ENCODE data around the gene NTSR2. TPM values are rescaled to one million over a fixed set of nuclear protein-coding genes. Genes with fewer than 3 reads are reported as not detected.

The NTSR2 gene
- total and polyA plus RNA-seq, 9 donors, result not detected

DNA sequence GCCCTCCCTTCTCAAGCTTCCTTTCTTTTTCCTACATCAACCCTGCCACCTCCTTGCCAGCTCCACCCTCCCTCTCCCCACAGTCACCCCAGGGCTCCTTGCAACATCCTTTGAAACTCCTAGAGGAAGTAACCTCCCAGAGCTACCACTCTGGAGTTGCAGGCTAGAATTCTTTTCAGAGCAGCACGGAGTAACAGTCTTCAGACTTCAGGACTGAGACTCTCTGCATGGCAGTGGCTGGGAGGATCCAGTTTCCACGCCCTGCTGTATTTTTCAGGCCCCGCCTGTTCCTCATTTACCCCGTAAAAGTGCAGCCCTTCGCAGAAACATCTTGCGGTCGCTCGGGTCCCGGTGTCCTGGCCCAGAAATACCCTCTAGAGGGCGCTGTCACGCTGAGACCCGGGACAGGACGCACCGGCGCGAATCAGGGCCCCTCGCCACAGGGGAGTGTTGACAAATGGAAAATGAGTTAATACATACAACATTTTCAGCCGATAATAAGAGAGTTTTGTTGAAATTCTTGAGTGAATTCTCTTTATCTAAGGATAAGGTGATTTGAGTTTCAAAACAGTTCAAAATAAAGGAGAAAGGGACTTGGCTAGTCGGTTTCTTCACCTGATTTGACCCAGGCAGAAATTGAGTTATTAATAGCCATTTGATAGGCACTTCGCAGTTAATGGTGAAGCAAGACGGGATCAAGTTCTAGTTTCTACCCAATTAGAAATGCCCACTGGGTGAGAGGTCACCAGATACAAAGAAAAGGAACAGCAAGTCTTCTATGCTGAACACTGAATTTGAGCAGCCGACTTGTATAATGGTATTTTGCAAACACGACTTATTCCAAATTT lies 18.5 kb upstream of the NTSR2 start:
- no peaks in the 10 kb centered on the region for H3K36me3 ChIP-seq (ENCODE audit: control insufficient read depth, insufficient read depth, low read length)
- no peaks in the 10 kb centered on the region for H3K9me3 ChIP-seq (replicated peaks; ENCODE audit: control insufficient read depth, low read depth, low read length)
- 17% methylated on average over 10 of the region's 23 CpGs for WGBS (ENCODE audit: insufficient coverage)
- H3K4me1 ChIP-seq (ENCODE audit: control insufficient read depth, insufficient read depth, low read length), result peaks cover 6% of the 10 kb centered on the region
- no peak overlapping the region for H3K27ac ChIP-seq (ENCODE audit: low read length)
- peaks cover 16% of the 10 kb centered on the region for H3K27me3 ChIP-seq (ENCODE audit: control insufficient read depth, insufficient read depth, low read length)
- H3K4me3 ChIP-seq (ENCODE audit: low read length), result no peak overlapping the region
- peak; percentile 76 for DNase-seq

DNA sequence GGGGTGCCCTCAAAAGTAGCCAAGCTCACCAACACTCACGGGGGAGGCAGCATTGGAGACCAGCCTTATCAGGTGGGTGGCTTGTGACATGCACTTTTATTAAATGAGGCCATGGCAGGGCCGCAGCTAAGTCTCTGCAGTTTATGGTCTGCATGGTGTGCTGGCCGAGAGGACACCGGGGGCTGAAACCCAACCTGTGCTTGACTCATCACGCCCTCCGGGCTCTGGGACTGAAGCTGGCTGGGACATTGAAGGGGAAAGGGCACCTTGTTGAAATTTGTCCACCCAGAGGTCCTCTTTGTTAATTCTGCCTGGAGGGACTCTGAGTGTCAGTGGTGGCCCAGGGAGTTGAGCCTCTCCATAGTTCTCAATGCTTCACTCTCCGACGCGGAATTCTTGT lies 17.7 kb upstream of the NTSR2 start:
- peaks cover 18% of the 10 kb centered on the region for H3K27me3 ChIP-seq (ENCODE audit: control insufficient read depth, insufficient read depth, low read length)
- WGBS (ENCODE audit: insufficient coverage), result 92% methylated on average over 6 of the region's 9 CpGs
- H3K4me3 ChIP-seq (ENCODE audit: low read length), result no peak overlapping the region
- no peak overlapping the region for H3K27ac ChIP-seq (ENCODE audit: low read length)
- H3K9me3 ChIP-seq (replicated peaks; ENCODE audit: control insufficient read depth, low read depth, low read length), result no peaks in the 10 kb centered on the region
- DNase-seq, result no peak
- H3K4me1 ChIP-seq (ENCODE audit: control insufficient read depth, insufficient read depth, low read length), result peaks cover 6% of the 10 kb centered on the region
- no peaks in the 10 kb centered on the region for H3K36me3 ChIP-seq (ENCODE audit: control insufficient read depth, insufficient read depth, low read length)

DNA sequence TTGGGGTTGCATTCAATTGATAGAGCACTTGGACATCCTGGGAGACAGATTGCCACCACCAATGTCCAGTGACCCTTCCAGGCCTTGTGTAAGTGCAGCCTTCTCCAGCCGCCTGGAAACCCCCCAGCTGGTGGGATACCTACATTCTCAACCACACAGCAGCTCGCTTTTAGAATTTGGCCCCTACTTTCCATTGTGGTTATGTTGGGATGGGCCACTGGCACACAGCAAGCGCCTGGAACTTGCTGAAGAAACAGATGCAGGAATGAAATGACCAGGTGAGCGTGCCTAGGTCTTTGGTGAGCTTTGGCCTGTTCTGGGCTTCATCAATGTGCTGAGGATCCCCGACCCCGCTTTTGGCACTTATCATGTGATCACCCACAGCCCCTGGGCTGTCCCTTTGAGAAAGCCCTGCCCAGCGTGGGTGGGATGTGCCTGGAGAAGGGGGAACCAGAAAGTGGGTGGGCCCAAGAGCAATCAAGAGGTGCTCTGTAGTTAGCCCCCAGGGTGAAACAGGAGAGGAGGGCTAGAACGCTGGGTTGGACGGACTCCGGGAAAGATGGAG lies 16.0 kb upstream of the NTSR2 start:
- H3K4me3 ChIP-seq (ENCODE audit: low read length), result no peak overlapping the region
- no peaks in the 10 kb centered on the region for H3K36me3 ChIP-seq (ENCODE audit: control insufficient read depth, insufficient read depth, low read length)
- 83% methylated on average over 8 of the region's 10 CpGs for WGBS (ENCODE audit: insufficient coverage)
- no peak overlapping the region for H3K27ac ChIP-seq (ENCODE audit: low read length)
- peaks cover 18% of the 10 kb centered on the region for H3K27me3 ChIP-seq (ENCODE audit: control insufficient read depth, insufficient read depth, low read length)
- no peak for DNase-seq
- H3K9me3 ChIP-seq (replicated peaks; ENCODE audit: control insufficient read depth, low read depth, low read length), result no peaks in the 10 kb centered on the region
- peaks cover 8% of the 10 kb centered on the region for H3K4me1 ChIP-seq (ENCODE audit: control insufficient read depth, insufficient read depth, low read length)

DNA sequence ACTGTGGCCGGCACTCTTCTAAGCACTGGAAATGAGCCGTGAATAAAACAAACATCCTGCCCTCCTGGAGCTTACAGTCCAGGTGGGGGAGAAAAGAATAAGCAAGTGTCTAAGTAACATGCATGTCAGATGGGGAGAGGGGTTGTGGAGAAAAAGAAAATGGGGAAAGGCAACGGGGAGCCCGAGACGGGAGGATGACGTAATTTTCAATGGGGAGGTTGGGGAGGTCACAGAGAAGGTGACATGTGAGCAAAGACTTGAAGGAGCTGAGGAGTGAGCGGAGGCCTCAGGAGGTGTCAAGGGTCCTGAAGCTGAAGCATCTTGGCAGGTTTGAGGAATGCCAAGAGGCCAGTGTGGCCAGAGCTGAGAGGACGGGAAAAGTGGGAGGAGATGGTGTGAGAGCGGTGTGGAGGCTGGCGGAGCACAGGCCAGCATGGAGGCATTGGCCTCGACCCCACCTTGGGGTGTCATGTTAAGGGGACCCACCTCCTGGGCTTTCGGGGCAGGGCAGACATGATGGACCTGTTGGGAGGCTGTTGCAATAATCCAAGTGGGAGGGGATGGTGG lies 15.0 kb upstream of the NTSR2 start:
- no peak for DNase-seq
- peaks cover 18% of the 10 kb centered on the region for H3K27me3 ChIP-seq (ENCODE audit: control insufficient read depth, insufficient read depth, low read length)
- H3K4me1 ChIP-seq (ENCODE audit: control insufficient read depth, insufficient read depth, low read length), result peaks cover 16% of the 10 kb centered on the region
- no peak overlapping the region for H3K27ac ChIP-seq (ENCODE audit: low read length)
- no peaks in the 10 kb centered on the region for H3K9me3 ChIP-seq (replicated peaks; ENCODE audit: control insufficient read depth, low read depth, low read length)
- 72% methylated on average over 12 of the region's 12 CpGs for WGBS (ENCODE audit: insufficient coverage)
- no peak overlapping the region for H3K4me3 ChIP-seq (ENCODE audit: low read length)
- H3K36me3 ChIP-seq (ENCODE audit: control insufficient read depth, insufficient read depth, low read length), result no peaks in the 10 kb centered on the region

DNA sequence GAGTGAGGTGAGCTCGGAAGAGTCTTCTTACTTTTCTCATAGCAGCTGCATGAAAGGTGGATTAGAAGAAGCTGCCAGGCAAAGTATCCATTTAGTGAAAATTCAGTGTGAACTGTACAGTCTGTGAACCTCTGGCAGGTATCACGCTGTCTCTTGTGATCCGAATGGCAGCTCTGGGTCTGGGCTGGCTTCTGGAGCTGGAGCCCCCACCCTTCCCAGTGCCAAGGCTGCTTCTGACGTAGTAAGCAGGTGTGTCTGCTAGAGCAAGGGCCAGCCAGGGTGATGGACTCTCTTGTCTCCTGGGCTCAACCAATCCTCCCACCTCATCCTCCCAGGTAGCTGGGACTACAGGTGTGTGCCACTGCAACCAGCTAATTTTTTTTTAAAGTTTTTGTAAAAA lies 14.0 kb upstream of the NTSR2 start:
- Histone ChIP-seq H3K4me1 (ENCODE audit: control insufficient read depth, insufficient read depth, low read length) (peaks cover 23% of the 10 kb centered on the region), H3K9me3 (replicated peaks; ENCODE audit: control insufficient read depth, low read depth, low read length) (no peaks in the 10 kb centered on the region), H3K27me3 (ENCODE audit: control insufficient read depth, insufficient read depth, low read length) (peaks cover 18% of the 10 kb centered on the region), H3K4me3 (ENCODE audit: low read length) (no peak overlapping the region), H3K36me3 (ENCODE audit: control insufficient read depth, insufficient read depth, low read length) (no peaks in the 10 kb centered on the region), H3K27ac (ENCODE audit: low read length) (no peak overlapping the region)
- WGBS (ENCODE audit: insufficient coverage), result 72% methylated on average over 3 of the region's 4 CpGs
- no peak for DNase-seq

DNA sequence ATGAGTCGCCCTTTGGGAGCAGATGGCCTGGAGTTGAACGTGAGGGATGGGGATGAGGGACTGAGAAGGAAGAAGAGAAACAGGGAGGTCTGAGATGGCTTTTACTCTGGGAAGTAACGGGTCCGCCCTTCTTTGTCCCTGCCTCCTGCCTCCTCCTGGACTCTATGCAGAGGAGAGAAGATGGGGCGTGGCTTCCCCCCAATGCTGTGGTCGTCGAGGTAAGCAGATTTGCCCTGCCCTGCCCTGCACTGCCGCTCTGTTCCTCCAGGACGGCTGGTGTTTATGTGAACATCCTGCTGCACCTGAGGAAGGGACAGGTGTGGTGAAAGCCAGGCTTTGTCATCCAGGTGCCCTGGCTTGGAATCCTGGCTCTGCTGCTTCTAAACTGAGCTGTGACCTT lies 13.5 kb upstream of the NTSR2 start:
- H3K4me1 ChIP-seq (ENCODE audit: control insufficient read depth, insufficient read depth, low read length), result peaks cover 25% of the 10 kb centered on the region
- peaks cover 19% of the 10 kb centered on the region for H3K27me3 ChIP-seq (ENCODE audit: control insufficient read depth, insufficient read depth, low read length)
- H3K27ac ChIP-seq (ENCODE audit: low read length), result no peak overlapping the region
- WGBS (ENCODE audit: insufficient coverage), result 40% methylated on average over 4 of the region's 9 CpGs
- no peak for DNase-seq
- no peaks in the 10 kb centered on the region for H3K36me3 ChIP-seq (ENCODE audit: control insufficient read depth, insufficient read depth, low read length)
- no peak overlapping the region for H3K4me3 ChIP-seq (ENCODE audit: low read length)
- no peaks in the 10 kb centered on the region for H3K9me3 ChIP-seq (replicated peaks; ENCODE audit: control insufficient read depth, low read depth, low read length)

DNA sequence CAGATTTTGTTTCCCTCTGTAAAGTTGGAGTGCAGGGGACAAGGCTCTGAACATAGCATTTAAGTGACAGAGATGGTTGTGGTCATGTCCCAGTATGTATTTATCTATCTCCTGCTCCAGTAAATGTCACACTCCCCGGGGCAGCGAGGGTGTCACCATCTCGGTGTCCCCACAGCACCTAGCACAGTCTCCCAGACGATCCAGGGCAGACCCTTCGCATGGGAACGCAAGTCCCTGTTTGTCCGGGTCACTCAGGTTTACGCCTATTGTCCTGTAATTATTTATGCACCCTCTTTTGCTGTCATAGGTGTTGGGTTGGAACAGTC lies 12.6 kb upstream of the NTSR2 start:
- Histone ChIP-seq H3K4me1 (ENCODE audit: control insufficient read depth, insufficient read depth, low read length) (peaks cover 20% of the 10 kb centered on the region), H3K27me3 (ENCODE audit: control insufficient read depth, insufficient read depth, low read length) (peaks cover 28% of the 10 kb centered on the region), H3K9me3 (replicated peaks; ENCODE audit: control insufficient read depth, low read depth, low read length) (no peaks in the 10 kb centered on the region), H3K36me3 (ENCODE audit: control insufficient read depth, insufficient read depth, low read length) (no peaks in the 10 kb centered on the region), H3K4me3 (ENCODE audit: low read length) (no peak overlapping the region), H3K27ac (ENCODE audit: low read length) (no peak overlapping the region)
- 80% methylated on average over 1 of the region's 8 CpGs for WGBS (ENCODE audit: insufficient coverage)
- DNase-seq, result no peak

DNA sequence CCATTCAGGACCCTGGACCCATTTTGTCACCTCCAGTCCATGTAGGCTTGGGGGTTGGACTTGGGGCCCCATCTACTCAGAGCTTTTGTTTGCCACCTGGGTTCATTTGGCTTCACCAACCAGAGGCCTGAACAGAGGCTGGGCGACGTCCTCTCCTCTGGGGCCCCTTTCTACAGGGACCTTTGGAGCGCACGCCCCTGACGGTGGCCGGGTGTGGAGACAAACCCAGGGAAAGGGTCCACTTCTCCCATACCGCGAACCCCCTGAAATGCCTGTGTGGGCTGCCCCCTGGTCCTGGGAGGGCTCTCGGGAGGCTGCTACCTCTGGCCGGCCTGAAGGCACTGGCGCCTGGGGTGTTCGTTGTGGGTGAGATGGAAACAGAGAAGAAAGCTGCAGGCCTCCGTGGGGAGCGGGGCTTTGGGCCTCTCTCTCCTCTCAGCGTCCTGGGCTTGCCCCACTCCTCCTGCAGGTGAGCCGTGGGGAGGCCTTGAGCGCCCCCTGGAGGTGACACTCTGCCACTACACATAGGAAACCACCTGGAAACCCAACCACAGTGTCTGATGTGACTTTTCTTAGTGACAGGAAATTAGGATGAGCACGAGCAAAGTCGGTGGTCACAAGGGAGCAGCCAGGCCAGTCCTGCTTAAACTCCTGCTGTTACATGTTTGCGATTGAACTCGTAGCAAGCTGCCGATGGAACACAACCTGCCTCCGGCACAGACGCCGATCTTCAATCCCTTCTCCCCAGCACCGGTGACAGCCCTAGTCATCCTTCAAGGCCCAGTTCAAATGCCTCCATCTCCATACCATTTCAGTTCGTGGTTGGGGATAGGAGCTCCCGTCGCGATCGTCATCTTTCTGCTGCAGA lies 12.0 kb upstream of the NTSR2 start:
- 69% methylated on average over 20 of the region's 31 CpGs for WGBS (ENCODE audit: insufficient coverage)
- no peak overlapping the region for H3K27ac ChIP-seq (ENCODE audit: low read length)
- no peak overlapping the region for H3K4me3 ChIP-seq (ENCODE audit: low read length)
- H3K4me1 ChIP-seq (ENCODE audit: control insufficient read depth, insufficient read depth, low read length), result peaks cover 22% of the 10 kb centered on the region
- no peaks in the 10 kb centered on the region for H3K9me3 ChIP-seq (replicated peaks; ENCODE audit: control insufficient read depth, low read depth, low read length)
- H3K36me3 ChIP-seq (ENCODE audit: control insufficient read depth, insufficient read depth, low read length), result no peaks in the 10 kb centered on the region
- no peak for DNase-seq
- H3K27me3 ChIP-seq (ENCODE audit: control insufficient read depth, insufficient read depth, low read length), result peaks cover 34% of the 10 kb centered on the region

DNA sequence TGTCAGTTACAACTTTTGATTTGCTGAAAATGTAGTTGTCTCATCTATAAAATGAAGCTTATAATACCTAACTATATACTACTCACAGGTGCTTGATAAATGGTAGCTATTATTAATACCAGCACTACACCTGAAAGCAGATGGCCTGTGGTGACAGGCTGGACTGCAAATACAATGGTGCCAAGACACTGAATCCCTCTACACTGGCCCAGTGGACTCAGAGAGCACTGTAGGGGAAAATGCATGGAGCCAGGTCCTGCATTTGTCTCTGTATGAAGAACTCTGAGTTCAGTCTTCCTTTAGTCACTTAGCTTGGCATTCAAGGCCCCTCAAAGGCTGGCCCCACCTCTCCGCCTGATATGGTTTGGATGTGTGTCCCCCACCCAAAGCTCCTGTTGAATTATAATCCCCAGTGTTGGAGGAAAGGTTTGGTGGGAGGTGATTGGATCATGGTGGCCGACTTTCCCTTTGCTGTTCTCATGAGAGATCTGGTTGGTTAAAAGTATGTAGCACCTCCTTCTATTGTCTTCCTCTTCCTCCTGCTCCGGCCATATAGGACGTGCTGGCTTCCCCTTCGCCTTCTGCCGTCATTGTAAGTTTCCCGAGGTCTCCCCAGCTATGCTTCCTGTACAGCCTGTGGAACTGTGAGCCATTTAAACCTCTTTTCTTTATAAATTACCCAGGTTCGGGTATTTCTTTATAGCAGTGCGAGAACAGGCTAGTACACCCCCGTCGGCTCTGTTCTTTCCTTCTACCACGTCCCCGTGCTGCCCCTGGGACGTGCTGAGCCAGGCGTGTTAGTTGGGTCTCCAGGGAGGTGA lies 11.1 kb upstream of the NTSR2 start:
- peaks cover 22% of the 10 kb centered on the region for H3K4me1 ChIP-seq (ENCODE audit: control insufficient read depth, insufficient read depth, low read length)

More for the DNA sequence above, 11.1 kb upstream of the NTSR2 start:
- peaks cover 36% of the 10 kb centered on the region for H3K27me3 ChIP-seq (ENCODE audit: control insufficient read depth, insufficient read depth, low read length)
- DNase-seq, result no peak
- H3K36me3 ChIP-seq (ENCODE audit: control insufficient read depth, insufficient read depth, low read length), result no peaks in the 10 kb centered on the region
- no peaks in the 10 kb centered on the region for H3K9me3 ChIP-seq (replicated peaks; ENCODE audit: control insufficient read depth, low read depth, low read length)
- H3K4me3 ChIP-seq (ENCODE audit: low read length), result no peak overlapping the region
- WGBS (ENCODE audit: insufficient coverage), result 68% methylated on average over 12 of the region's 15 CpGs
- no peak overlapping the region for H3K27ac ChIP-seq (ENCODE audit: low read length)
